T-helper 17 cell (primary cell): Measurements from ENCODE around the gene CCSER1. TPM values are rescaled to one million over a fixed set of nuclear protein-coding genes. Genes with fewer than 3 reads are reported as not detected.
"Not testable (repeated sequence)": the region's sequence is repeated elsewhere in the genome, so short reads cannot be mapped to it uniquely, and the experiment has no call there.

ENCODE experiments used
- ATAC-seq: fragments of 150-1000 bp; cut with Tn5 transposase; 2 replicates; pipeline ENCODE4 v1.10.0; 2021; ENCODE audit warnings: mild to moderate bottlenecking, moderate library complexity
- DNase-seq, 3 donors: peaks; one replicate each; pipeline versions ENCODE4 v3.0.0 to v3.0.0-alpha.2; 2020 to 2021
- H3K9me3 ChIP-seq: one replicate; pipeline ENCODE4 v1.7.0; 2013; ENCODE audit warnings: low read length, mild to moderate bottlenecking; ENCODE audit not compliant: control insufficient read depth, poor library complexity, severe bottlenecking
- H3K27ac Mint-ChIP-seq: one replicate; pipeline ENCODE4 v1.8.0; 2022; ENCODE audit warnings: mild to moderate bottlenecking, moderate library complexity, mixed read lengths
- H3K27me3 Mint-ChIP-seq: one replicate; pipeline ENCODE4 v1.8.0; 2022; ENCODE audit warnings: mixed read lengths
- H3K36me3 Mint-ChIP-seq: one replicate; pipeline ENCODE4 v1.8.0; 2022; ENCODE audit warnings: low read depth, mixed read lengths
- H3K4me1 Mint-ChIP-seq: one replicate; pipeline ENCODE4 v1.8.0; 2022; ENCODE audit warnings: mild to moderate bottlenecking, mixed read lengths
- H3K4me3 Mint-ChIP-seq: one replicate; pipeline ENCODE4 v1.8.0; 2022; ENCODE audit warnings: mild to moderate bottlenecking, moderate library complexity, mixed read lengths
- total RNA-seq, 4 donors: library from RNA in 2 of 4; stranded (reverse) in 2 of 4; gene quantifications; one replicate each; pipeline ENCODE4 v1.2.3 and lab custom pipeline; 2022 to 2026

The CCSER1 gene
- total RNA-seq, 2 donors from 2014 or later, result 1.7 to 3.0 TPM

- ATAC-seq, result no peak
- Mint-ChIP-seq H3K4me1 (no peaks in the 10 kb centered on the region), H3K27ac (no peak overlapping the region), H3K27me3 (no peaks in the 10 kb centered on the region), H3K4me3 (no peak overlapping the region), H3K36me3 (no peaks in the 10 kb centered on the region)
- no peaks in the 10 kb centered on the region for H3K9me3 ChIP-seq
- no peak for DNase-seq
Measured at GRCh38 chr4:91596718-91597117, 1469.5 kb downstream of the CCSER1 start.

- no peak overlapping the region for H3K27ac Mint-ChIP-seq
- DNase-seq (no peak), ATAC-seq (no peak)
- H3K9me3 ChIP-seq, result no peaks in the 10 kb centered on the region
- H3K36me3 Mint-ChIP-seq, result no peaks in the 10 kb centered on the region
- no peaks in the 10 kb centered on the region for H3K4me1 Mint-ChIP-seq
- no peak overlapping the region for H3K4me3 Mint-ChIP-seq
- no peaks in the 10 kb centered on the region for H3K27me3 Mint-ChIP-seq
Measured at GRCh38 chr4:91598696-91599095, 1471.5 kb downstream of the CCSER1 start.

- DNase-seq (no peak), ATAC-seq (no peak)
- no peak overlapping the region for H3K27ac Mint-ChIP-seq
- no peaks in the 10 kb centered on the region for H3K36me3 Mint-ChIP-seq
- H3K9me3 ChIP-seq, result no peaks in the 10 kb centered on the region
- no peaks in the 10 kb centered on the region for H3K4me1 Mint-ChIP-seq
- H3K27me3 Mint-ChIP-seq, result no peaks in the 10 kb centered on the region
- H3K4me3 Mint-ChIP-seq, result no peak overlapping the region
Measured at GRCh38 chr4:91600301-91600700, 1473.1 kb downstream of the CCSER1 start.

GRCh38 chr4:91601401-91601800 is 1474.2 kb downstream of the CCSER1 start:
- H3K27me3 Mint-ChIP-seq, result no peaks in the 10 kb centered on the region
- DNase-seq (no peak), ATAC-seq (no peak)
- H3K9me3 ChIP-seq, result no peaks in the 10 kb centered on the region
- no peak overlapping the region for H3K27ac Mint-ChIP-seq
- H3K36me3 Mint-ChIP-seq, result no peaks in the 10 kb centered on the region
- H3K4me3 Mint-ChIP-seq, result no peak overlapping the region
- no peaks in the 10 kb centered on the region for H3K4me1 Mint-ChIP-seq

GRCh38 chr4:91611782-91612181 is 1484.6 kb downstream of the CCSER1 start:
- DNase-seq (no peak), ATAC-seq (no peak)
- no peaks in the 10 kb centered on the region for H3K4me1 Mint-ChIP-seq
- no peak overlapping the region for H3K4me3 Mint-ChIP-seq
- no peaks in the 10 kb centered on the region for H3K36me3 Mint-ChIP-seq
- no peak overlapping the region for H3K27ac Mint-ChIP-seq
- no peaks in the 10 kb centered on the region for H3K9me3 ChIP-seq
- no peaks in the 10 kb centered on the region for H3K27me3 Mint-ChIP-seq

- Mint-ChIP-seq H3K36me3 (no peaks in the 10 kb centered on the region), H3K27ac (no peak overlapping the region), H3K27me3 (no peaks in the 10 kb centered on the region), H3K4me3 (no peak overlapping the region), H3K4me1 (no peaks in the 10 kb centered on the region)
- ATAC-seq, result no peak
- DNase-seq, result no peak
- H3K9me3 ChIP-seq, result no peaks in the 10 kb centered on the region
Measured at GRCh38 chr4:91620952-91621351, 1493.8 kb downstream of the CCSER1 start.

GRCh38 chr4:91621446-91621845 is 1494.3 kb downstream of the CCSER1 start:
- Mint-ChIP-seq H3K36me3 (no peaks in the 10 kb centered on the region), H3K27me3 (no peaks in the 10 kb centered on the region), H3K4me1 (no peaks in the 10 kb centered on the region), H3K27ac (no peak overlapping the region), H3K4me3 (no peak overlapping the region)
- DNase-seq, result no peak
- no peak for ATAC-seq
- H3K9me3 ChIP-seq, result no peaks in the 10 kb centered on the region

- Mint-ChIP-seq H3K27me3 (no peaks in the 10 kb centered on the region), H3K4me1 (no peaks in the 10 kb centered on the region), H3K36me3 (no peaks in the 10 kb centered on the region), H3K27ac (no peak overlapping the region), H3K4me3 (no peak overlapping the region)
- ATAC-seq (no peak), DNase-seq (no peak)
- no peaks in the 10 kb centered on the region for H3K9me3 ChIP-seq
Measured at GRCh38 chr4:91622925-91623602, 1495.9 kb downstream of the CCSER1 start.

- not testable (repeated sequence) for H3K4me1 Mint-ChIP-seq, DNase-seq, H3K27me3 Mint-ChIP-seq, H3K4me3 Mint-ChIP-seq, ATAC-seq, H3K9me3 ChIP-seq, H3K36me3 Mint-ChIP-seq, H3K27ac Mint-ChIP-seq
Measured at GRCh38 chr4:91623603-91623967, 1496.4 kb downstream of the CCSER1 start.

- H3K9me3 ChIP-seq, result no peaks in the 10 kb centered on the region
- H3K36me3 Mint-ChIP-seq, result no peaks in the 10 kb centered on the region
- H3K4me1 Mint-ChIP-seq, result no peaks in the 10 kb centered on the region
- DNase-seq, result no peak
- no peak overlapping the region for H3K27ac Mint-ChIP-seq
- ATAC-seq, result no peak
- H3K27me3 Mint-ChIP-seq, result no peaks in the 10 kb centered on the region
- H3K4me3 Mint-ChIP-seq, result no peak overlapping the region
Measured at GRCh38 chr4:91630054-91630453, 1502.9 kb downstream of the CCSER1 start.

- ATAC-seq, result no peak
- no peaks in the 10 kb centered on the region for H3K9me3 ChIP-seq
- Mint-ChIP-seq H3K4me1 (no peaks in the 10 kb centered on the region), H3K4me3 (no peak overlapping the region), H3K27ac (no peak overlapping the region), H3K27me3 (no peaks in the 10 kb centered on the region), H3K36me3 (no peaks in the 10 kb centered on the region)
- no peak for DNase-seq
Measured at GRCh38 chr4:91630764-91631163, 1503.6 kb downstream of the CCSER1 start.

- H3K27ac Mint-ChIP-seq, result no peak overlapping the region
- ATAC-seq, result no peak
Measured at GRCh38 chr4:91631335-91631734, 1504.1 kb downstream of the CCSER1 start.

GRCh38 chr4:91636083-91636482 is 1508.9 kb downstream of the CCSER1 start:
- no peaks in the 10 kb centered on the region for H3K9me3 ChIP-seq
- H3K27ac Mint-ChIP-seq, result no peak overlapping the region
- no peak overlapping the region for H3K4me3 Mint-ChIP-seq
- no peaks in the 10 kb centered on the region for H3K4me1 Mint-ChIP-seq
- H3K27me3 Mint-ChIP-seq, result no peaks in the 10 kb centered on the region
- DNase-seq (no peak), ATAC-seq (no peak)
- H3K36me3 Mint-ChIP-seq, result no peaks in the 10 kb centered on the region

More at GRCh38 chr4:91631335-91631734, 1504.1 kb downstream of the CCSER1 start:
- H3K4me1 Mint-ChIP-seq, result no peaks in the 10 kb centered on the region
- no peak overlapping the region for H3K4me3 Mint-ChIP-seq
- H3K27me3 Mint-ChIP-seq, result no peaks in the 10 kb centered on the region
- DNase-seq, result no peak
- no peaks in the 10 kb centered on the region for H3K9me3 ChIP-seq
- no peaks in the 10 kb centered on the region for H3K36me3 Mint-ChIP-seq
